H1 (cell line): Measurements from ENCODE around the gene ADCYAP1. TPM values are rescaled to one million over a fixed set of nuclear protein-coding genes. Genes with fewer than 3 reads are reported as not detected.

Source experiments
- CTCF ChIA-PET: fragments of 300-600 bp; sonication (Branson Sonifier 250); formaldehyde crosslinking; loops from one replicate; lab custom pipeline; 2021; ENCODE audit not compliant: partially characterized antibody; lab: Charles Lee
- POLR2A ChIA-PET: fragments of 300-600 bp; sonication (Branson Sonifier 250); formaldehyde crosslinking; loops from one replicate; lab custom pipeline; 2021; ENCODE audit warnings: inconsistent platforms; ENCODE audit not compliant: partially characterized antibody; lab: Charles Lee
- DNase-seq, 2 experiments: peaks; one replicate each; pipeline versions ENCODE4 v3.0.0 to v3.0.0-alpha.2; 2010 to 2022; ENCODE audit warnings: low spot score in 2 of 2, low read depth in 1 of 2, mixed read lengths in 1 of 2
- FAIRE-seq: peaks from 2 replicates; lab custom pipeline; 2011; peaks lifted over from hg19 to GRCh38; lab: Jason Lieb, UNC
- H2AFZ ChIP-seq: 2 replicates; pipeline ENCODE4 v1.8.1; 2012; ENCODE audit warnings: low read length, inconsistent platforms
- H2AK5ac ChIP-seq: 2 replicates; pipeline ENCODE4 v1.6.1; 2013; ENCODE audit warnings: low read depth, low read length
- H2BK120ac ChIP-seq: replicated peaks from 2 replicates; pipeline ENCODE3; 2013; ENCODE audit warnings: low read depth, low read length, inconsistent platforms
- H2BK12ac ChIP-seq: 2 replicates; pipeline ENCODE4 v1.6.1; 2013; ENCODE audit warnings: low read depth, low read length
- H2BK15ac ChIP-seq: 2 replicates; pipeline ENCODE4 v1.6.1; 2013; ENCODE audit warnings: low read length
- H2BK20ac ChIP-seq: 2 replicates; pipeline ENCODE4 v1.6.1; 2013; ENCODE audit warnings: low read length
- H2BK5ac ChIP-seq: 2 replicates; pipeline ENCODE4 v1.6.1; 2013; ENCODE audit warnings: low read depth, low read length
- H3K14ac ChIP-seq: 2 replicates; pipeline ENCODE4 v1.6.1; 2013; ENCODE audit warnings: inconsistent platforms; ENCODE audit not compliant: insufficient read length
- H3K18ac ChIP-seq: 2 replicates; pipeline ENCODE4 v1.6.1; 2013; ENCODE audit warnings: low read length; ENCODE audit errors: extremely low read depth
- H3K23ac ChIP-seq: 2 replicates; pipeline ENCODE4 v1.6.1; 2013; ENCODE audit warnings: inconsistent platforms; ENCODE audit not compliant: insufficient read length
- H3K23me2 ChIP-seq: 2 replicates; pipeline ENCODE4 v1.6.1; 2013; ENCODE audit warnings: low read depth, low read length
- H3K27ac ChIP-seq: 2 replicates; pipeline ENCODE4 v1.6.1; 2011; ENCODE audit warnings: low read depth, low read length, inconsistent platforms
- H3K27me3 ChIP-seq, 4 experiments: replicated peaks in 1 of 4; 1 replicate in 1 of 4; 2 replicates in 3 of 4; pipeline versions ENCODE4 v1.6.1 to v1.8.1; 2011 to 2013; ENCODE audit warnings: low read length in 3 of 4, mild to moderate bottlenecking in 3 of 4, inconsistent platforms in 2 of 4, mixed read lengths in 2 of 4, moderate library complexity in 1 of 4; ENCODE audit not compliant: control insufficient read depth in 3 of 4, insufficient read depth in 3 of 4; ENCODE audit errors: extremely low read depth in 1 of 4
- H3K36me3 ChIP-seq, 4 experiments: 2 replicates each; pipeline versions ENCODE4 v1.6.1 to v1.8.1; 2011 to 2013; ENCODE audit warnings: mild to moderate bottlenecking in 4 of 4, low read length in 3 of 4, moderate library complexity in 2 of 4, control low read depth in 1 of 4, inconsistent platforms in 1 of 4; ENCODE audit not compliant: insufficient read depth in 4 of 4, control insufficient read depth in 2 of 4
- H3K4ac ChIP-seq: replicated peaks from 2 replicates; pipeline ENCODE3; 2013; ENCODE audit warnings: low read length, low read depth, mixed read lengths, inconsistent platforms; ENCODE audit not compliant: insufficient read length
- H3K4me1 ChIP-seq, 4 experiments: replicated peaks in 1 of 4; 1 replicate in 1 of 4; 2 replicates in 3 of 4; pipeline versions ENCODE4 v1.6.1 to v1.8.1; 2011 to 2013; ENCODE audit warnings: low read length in 3 of 4, inconsistent platforms in 2 of 4, mixed read lengths in 1 of 4; ENCODE audit not compliant: insufficient read depth in 4 of 4, control insufficient read depth in 3 of 4
- H3K4me2 ChIP-seq, 2 experiments: 2 replicates each; pipeline versions ENCODE4 v1.6.1 to v1.8.1; 2011 to 2013; ENCODE audit warnings: low read depth in 2 of 2, low read length in 2 of 2, control low read depth in 1 of 2, inconsistent platforms in 1 of 2, mild to moderate bottlenecking in 1 of 2; ENCODE audit not compliant: insufficient read depth in 1 of 2
- H3K4me3 ChIP-seq, 4 experiments: fragments of 200-600, 300-600 bp in 1 of 4; sonication (generic), shearing (Covaris generic), sonication (Bioruptor Twin) in 1 of 4; 2 replicates each; pipeline versions ENCODE4 v1.5.1 to v1.8.1; 2011 to 2016; ENCODE audit warnings: low read length in 4 of 4, low read depth in 3 of 4, control low read depth in 2 of 4, inconsistent platforms in 2 of 4, mild to moderate bottlenecking in 2 of 4, mixed read lengths in 1 of 4, moderate library complexity in 1 of 4; ENCODE audit not compliant: insufficient read depth in 2 of 4; ENCODE audit errors: extremely low read depth in 1 of 4
- H3K56ac ChIP-seq: replicated peaks from 2 replicates; pipeline ENCODE3; 2013; ENCODE audit warnings: low read depth, mild to moderate bottlenecking, mixed read lengths, low read length, inconsistent platforms; ENCODE audit not compliant: insufficient read length
- H3K79me1 ChIP-seq: 2 replicates; pipeline ENCODE4 v1.6.1; 2013; ENCODE audit warnings: low read depth, low read length, control low read depth
- H3K79me2 ChIP-seq, 2 experiments: 2 replicates each; pipeline versions ENCODE4 v1.6.1 to v1.8.1; 2012 to 2013; ENCODE audit warnings: low read length in 2 of 2, mild to moderate bottlenecking in 2 of 2, inconsistent platforms in 1 of 2; ENCODE audit not compliant: insufficient read depth in 2 of 2, control insufficient read depth in 1 of 2
- H3K9ac ChIP-seq, 4 experiments: replicated peaks in 1 of 4; 1 replicate in 1 of 4; 2 replicates in 3 of 4; pipeline versions ENCODE4 v1.6.1 to v1.8.1; 2011 to 2013; ENCODE audit warnings: low read depth in 3 of 4, low read length in 3 of 4, control low read depth in 2 of 4, mild to moderate bottlenecking in 2 of 4, moderate library complexity in 2 of 4, inconsistent platforms in 1 of 4; ENCODE audit errors: extremely low read depth in 1 of 4
- H3K9me3 ChIP-seq, 2 experiments: 2 replicates each; pipeline versions ENCODE4 v1.6.1 to v1.8.1; 2012 to 2013; ENCODE audit warnings: mild to moderate bottlenecking in 2 of 2, moderate library complexity in 2 of 2, control low read depth in 1 of 2, inconsistent platforms in 1 of 2, low read depth in 1 of 2, low read length in 1 of 2, mixed read lengths in 1 of 2; ENCODE audit not compliant: insufficient read depth in 2 of 2
- H4K20me1 ChIP-seq, 2 experiments: replicated peaks in 1 of 2; 2 replicates each; pipeline versions ENCODE3 to v1.8.1; 2011 to 2013; ENCODE audit warnings: inconsistent platforms in 2 of 2, low read length in 2 of 2, mild to moderate bottlenecking in 1 of 2; ENCODE audit not compliant: insufficient read depth in 2 of 2, control insufficient read depth in 1 of 2
- H4K5ac ChIP-seq: 2 replicates; pipeline ENCODE4 v1.6.1; 2013; ENCODE audit warnings: low read length, low read depth, mixed read lengths, inconsistent platforms; ENCODE audit not compliant: insufficient read length
- H4K8ac ChIP-seq: 2 replicates; pipeline ENCODE4 v1.8.0; 2013; ENCODE audit warnings: mild to moderate bottlenecking, moderate library complexity, low read length, inconsistent platforms; ENCODE audit not compliant: insufficient read depth; ENCODE audit errors: extremely low read depth
- H4K91ac ChIP-seq: replicated peaks from 2 replicates; pipeline ENCODE3; 2013; ENCODE audit warnings: low read length, mixed read lengths, inconsistent platforms; ENCODE audit not compliant: insufficient read length
- CTCF ChIP-seq, 3 experiments: IDR thresholded peaks; 1 replicate in 2 of 3; 2 replicates in 1 of 3; pipeline versions ENCODE4 v1.5.1 to v1.6.1; 2011; ENCODE audit warnings: low read length in 3 of 3, mild to moderate bottlenecking in 3 of 3, inconsistent platforms in 2 of 3, low read depth in 1 of 3, moderate library complexity in 1 of 3; ENCODE audit not compliant: insufficient read depth in 1 of 3; ENCODE audit errors: control extremely low read depth in 1 of 3
- FOSL1 ChIP-seq: IDR thresholded peaks from 2 replicates; pipeline ENCODE4 v1.6.1; 2011; ENCODE audit warnings: mild to moderate bottlenecking, low read depth, low read length, moderate library complexity; ENCODE audit not compliant: insufficient read depth
- JUN ChIP-seq: IDR thresholded peaks from 2 replicates; pipeline ENCODE4 v1.6.1; 2011; ENCODE audit warnings: low read depth, mild to moderate bottlenecking, improper control_type of control experiment, low read length
- KDM4A ChIP-seq: IDR thresholded peaks from one replicate; pipeline ENCODE4 v1.7.1; 2012; ENCODE audit warnings: low read depth, mild to moderate bottlenecking, moderate library complexity, low read length, inconsistent platforms; ENCODE audit not compliant: severe bottlenecking
- MAX ChIP-seq: IDR thresholded peaks from 2 replicates; pipeline ENCODE4 v1.6.1; 2012; ENCODE audit warnings: inconsistent platforms
- RXRA ChIP-seq: IDR thresholded peaks from 2 replicates; pipeline ENCODE4 v1.6.1; 2011; ENCODE audit warnings: low read depth, mild to moderate bottlenecking, low read length, moderate library complexity; ENCODE audit not compliant: insufficient read depth
- ZNF274 ChIP-seq: IDR thresholded peaks from 2 replicates; pipeline ENCODE4 v1.7.0; 2012; ENCODE audit warnings: low read length, borderline replicate concordance; ENCODE audit errors: extremely low read depth
- WGBS, 2 experiments: shearing (Covaris generic) in 1 of 2; methylation state at CpG; one replicate each; pipeline versions ENCODE4 v1.1.6 to v1.1.7; 2013 to 2015; ENCODE audit warnings: low lambda C conversion rate in 2 of 2, mixed read lengths in 2 of 2, inconsistent platforms in 1 of 2, low coverage in 1 of 2, missing lambda C conversion rate in 1 of 2; ENCODE audit not compliant: insufficient replicate concordance in 2 of 2, insufficient coverage in 1 of 2, insufficient read length in 1 of 2; ENCODE audit errors: extremely low coverage in 1 of 2, missing lambda C conversion rate in 1 of 2; 5-methylcytosine and 5-hydroxymethylcytosine counted together
- polyA plus RNA-seq, 7 experiments: library from polyadenylated mRNA; depleted of rRNA in 3 of 7; stranded (reverse) in 5 of 7; unstranded in 2 of 7; fragments of >200 nt in 5 of 7; fragments of 200-250 nt in 2 of 7; gene quantifications; 1 replicate in 5 of 7; 2 replicates in 1 of 7; 4 replicates in 1 of 7; pipeline versions ENCODE4 v1.2.1 to v1.2.3, GENCODE V29; 2011 to 2013; ENCODE audit warnings: missing spikeins in 2 of 7, mixed read lengths in 2 of 7
- total RNA-seq: library from RNA; stranded (reverse); fragmentation: NEBNext Ultra II Directional; extraction: Animal tissue kit (Norgen Biotek cat#: 25700); gene quantifications from 2 replicates; pipeline ENCODE4 v1.2.1, GENCODE V29; 2021

ADCYAP1 gene
- total and polyA plus RNA-seq, 2 of the 8 experiments (the other 6 are each of a cell fraction or from before 2014, with no cell fraction given): 0.02 TPM; not detected in 1

GRCh38 chr18:950882-951495, 46.3 kb downstream of the ADCYAP1 start:
- H2BK20ac ChIP-seq: no peak overlapping the region
- no peak overlapping the region for H3K4me3 ChIP-seq
- no peak overlapping the region for H3K56ac ChIP-seq
- no peak overlapping the region for H3K14ac ChIP-seq
- H3K4me2 ChIP-seq: no peak overlapping the region
- H2AK5ac ChIP-seq: no peak overlapping the region
- H3K27me3 ChIP-seq: no peaks in the 10 kb centered on the region
- no peak overlapping the region for H3K23ac ChIP-seq
- no peaks in the 10 kb centered on the region for H3K23me2 ChIP-seq
- no peak overlapping the region for H2AFZ ChIP-seq
- ChIA-PET CTCF (interaction anchor here (0.9 to 3.7 kb wide), 4 partner anchors 9 to 13 kb away, joined by 3 to 12 read pairs (median 3); no protein-coding TSS in a partner anchor), POLR2A (no interaction called here)
- no peak overlapping the region for H4K5ac ChIP-seq
- H3K79me1 ChIP-seq: no peaks in the 10 kb centered on the region
- peaks cover 0 to 5% (median 0%) of the 10 kb centered on the region in 4 experiments; a peak in 1 of 7 replicates for H3K4me1 ChIP-seq
- no peak overlapping the region for H3K9ac ChIP-seq
- no peak overlapping the region for H3K27ac ChIP-seq
- H2BK120ac ChIP-seq: no peak overlapping the region
- H3K79me2 ChIP-seq: no peaks in the 10 kb centered on the region
- H4K8ac ChIP-seq: no peak overlapping the region
- H2BK5ac ChIP-seq: no peak overlapping the region
- H4K20me1 ChIP-seq: no peaks in the 10 kb centered on the region
- H3K18ac ChIP-seq: no peak overlapping the region
- no peak overlapping the region for H2BK12ac ChIP-seq
- TF ChIP-seq KDM4A: no peak
- no peak for TF ChIP-seq ZNF274
- no peak for TF ChIP-seq CTCF (IDR thresholded peaks at IDR 0.05; ENCODE audit: control extremely low read depth in 1 of 3, insufficient read depth in 1 of 3, low read depth in 1 of 3, low read length in 3 of 3)
- no peak for TF ChIP-seq RXRA
- TF ChIP-seq JUN: no peak
- no peak for TF ChIP-seq FOSL1
- TF ChIP-seq MAX: no peak
- H3K9me3 ChIP-seq: no peaks in the 10 kb centered on the region
- no peak overlapping the region for H2BK15ac ChIP-seq
- H3K4ac ChIP-seq: no peak overlapping the region
- WGBS, 2 experiments: 87% methylated on average over 5 of the region's 5 CpGs; no CpG with 5 or more reads in 1 of the 2 experiments
- H4K91ac ChIP-seq: no peak overlapping the region
- H3K36me3 ChIP-seq: no peaks in the 10 kb centered on the region
- no peak for DNase-seq
- FAIRE-seq: no peak
